GM23248 (cell line): Measurements from ENCODE around the gene TEAD1.

Source experiments
- EZH2 ChIP-seq: fragments of 200-600 bp; sonication (generic); IDR thresholded peaks from 2 replicates; pipeline ENCODE4 v1.6.1; 2018; ENCODE audit warnings: antibody characterized with exemption, mild to moderate bottlenecking; ENCODE audit not compliant: insufficient read depth, poor library complexity, severe bottlenecking
- EZH2phosphoT487 ChIP-seq: fragments of 200-600 bp; sonication (generic); IDR thresholded peaks from 2 replicates; pipeline ENCODE4 v1.6.1; 2018; ENCODE audit warnings: antibody characterized with exemption, moderate library complexity, mild to moderate bottlenecking, low read depth; ENCODE audit not compliant: insufficient read depth

GRCh38 chr11:12818333-12819015 is 144.3 kb downstream of the TEAD1 start:
- no peak for TF ChIP-seq EZH2phosphoT487
- TF ChIP-seq EZH2, result no peak
